IPS DF 19.7 (cell line): ENCODE data around the gene PACSIN3.

Experiments used
- DNase-seq: peaks from one replicate; pipeline ENCODE4 v3.0.0-alpha.2; 2013; ENCODE audit warnings: low read depth, low spot score

PACSIN3 gene

GRCh38 chr11:47176328-47177228 is 9.7 kb downstream of the PACSIN3 start, which contains the start of gene ARFGAP2:
ARFGAP2 (minus strand) TSS chr11:47176879; CDS start chr11:47176853, 26 bp downstream.
- DNase-seq = no peak

- no peak for DNase-seq
Observed at GRCh38 chr11:47175746-47176327, 10.4 kb downstream of the PACSIN3 start.

- DNase-seq = no peak
Observed at GRCh38 chr11:47172740-47173336, 13.4 kb downstream of the PACSIN3 start.

GRCh38 chr11:47171856-47172255 is 14.4 kb downstream of the PACSIN3 start:
- no peak for DNase-seq

- no peak for DNase-seq
Observed at GRCh38 chr11:47171061-47171838, 15.0 kb downstream of the PACSIN3 start.

GRCh38 chr11:47166368-47166767 is 19.9 kb downstream of the PACSIN3 start:
- no peak for DNase-seq

- DNase-seq = no peak
Observed at GRCh38 chr11:47165253-47165840, 20.9 kb downstream of the PACSIN3 start.

GRCh38 chr11:47164321-47164720 is 21.9 kb downstream of the PACSIN3 start:
- DNase-seq = no peak

GRCh38 chr11:47163898-47164297 is 22.3 kb downstream of the PACSIN3 start:
- no peak for DNase-seq

GRCh38 chr11:47163193-47163592 is 23.0 kb downstream of the PACSIN3 start:
- no peak for DNase-seq

GRCh38 chr11:47162426-47162825 is 23.8 kb downstream of the PACSIN3 start:
- no peak for DNase-seq

- DNase-seq = no peak
Observed at GRCh38 chr11:47161890-47162289, 24.3 kb downstream of the PACSIN3 start.

GRCh38 chr11:47161134-47161854 is 24.9 kb downstream of the PACSIN3 start:
- DNase-seq = no peak

GRCh38 chr11:47160753-47161133 is 25.5 kb downstream of the PACSIN3 start:
- DNase-seq = no peak

GRCh38 chr11:47158242-47158641 is 28.0 kb downstream of the PACSIN3 start:
- DNase-seq = no peak

- no peak for DNase-seq
Observed at GRCh38 chr11:47157805-47158204, 28.4 kb downstream of the PACSIN3 start.

- no peak for DNase-seq
Observed at GRCh38 chr11:47156951-47157350, 29.3 kb downstream of the PACSIN3 start.

GRCh38 chr11:47156333-47156732 is 29.9 kb downstream of the PACSIN3 start:
- no peak for DNase-seq

GRCh38 chr11:47155879-47156278 is 30.4 kb downstream of the PACSIN3 start:
- no peak for DNase-seq

- DNase-seq = no peak
Observed at GRCh38 chr11:47154616-47155570, 31.3 kb downstream of the PACSIN3 start.
